Vagina (tissue), 2 donors: ENCODE measurements around the gene MYLIP. TPM values are rescaled to one million over a fixed set of nuclear protein-coding genes. Genes with fewer than 3 reads are reported as not detected.

Experiments used
- DNase-seq, 2 donors: peaks; one replicate each; pipeline ENCODE4 v3.0.0-alpha.2; 2017; ENCODE audit errors: extremely low spot score in 2 of 2
- H3K27ac ChIP-seq: fragments of 200-600 bp; sonication (generic); one replicate; pipeline ENCODE4 v1.5.1; 2019
- H3K27me3 ChIP-seq: fragments of 200-600 bp; sonication (generic); one replicate; pipeline ENCODE4 v1.5.1; 2019
- H3K36me3 ChIP-seq, 2 donors: fragments of 200-600 bp; sonication (generic); one replicate each; pipeline ENCODE4 v1.5.1; 2017 to 2019
- H3K4me1 ChIP-seq: fragments of 200-600 bp; sonication (generic); one replicate; pipeline ENCODE4 v1.5.1; 2019
- H3K4me3 ChIP-seq, 2 donors: fragments of 200-600 bp; sonication (generic); 1 replicate in 1 of 2; 2 replicates in 1 of 2; pipeline ENCODE4 v1.5.1; 2016 to 2019
- H3K9me3 ChIP-seq: fragments of 200-600 bp; sonication (generic); one replicate; pipeline ENCODE4 v1.5.1; 2019
- CTCF ChIP-seq, 3 experiments: fragments of 450-650 bp in 2 of 3; fragments of 200-600 bp in 1 of 3; sonication (generic) in 1 of 3; IDR thresholded peaks; one replicate each; pipeline ENCODE4 v1.5.1; 2017 to 2019; ENCODE audit warnings: antibody characterized with exemption in 3 of 3, mild to moderate bottlenecking in 2 of 3, moderate library complexity in 2 of 3
- POLR2A ChIP-seq, 2 donors: fragments of 450-650 bp; IDR thresholded peaks; one replicate each; pipeline ENCODE4 v1.6.1; 2017; ENCODE audit warnings: antibody characterized with exemption in 2 of 2, mild to moderate bottlenecking in 2 of 2, moderate library complexity in 2 of 2
- POLR2AphosphoS5 ChIP-seq, 2 donors: sonication (generic); formaldehyde crosslinking; IDR thresholded peaks; one replicate each; pipeline ENCODE4 v1.9.0; 2017; ENCODE audit warnings: antibody characterized with exemption in 2 of 2, mild to moderate bottlenecking in 2 of 2, low read depth in 1 of 2; ENCODE audit not compliant: insufficient read depth in 1 of 2
- intact Hi-C: fragments of 100-400 bp; cut with DNase I; formaldehyde crosslinking; loops from one replicate; pipeline ENCODE4 v1.15.1; 2023
- total RNA-seq: library from RNA; depleted of rRNA; stranded (reverse); fragments of >200 nt; gene quantifications from one replicate; pipeline ENCODE4 v1.2.3, GENCODE V29; 2016

MYLIP gene
- total RNA-seq, 1 donor from 2014 or later: 30.7 TPM

- H3K9me3 ChIP-seq: no peaks in the 10 kb centered on the region
- H3K36me3 ChIP-seq: no peaks in the 10 kb centered on the region
- TF ChIP-seq POLR2A (IDR thresholded peaks at IDR 0.05) (no peak), CTCF (IDR thresholded peaks at IDR 0.05) (no peak), POLR2AphosphoS5 (IDR thresholded peaks at IDR 0.05; ENCODE audit: insufficient read depth in 1 of 2, low read depth in 1 of 2) (no peak)
- H3K4me3 ChIP-seq: no peak overlapping the region
- no peaks in the 10 kb centered on the region for H3K27me3 ChIP-seq
- no peak for DNase-seq
- intact Hi-C loops: no loop called here
- no peaks in the 10 kb centered on the region for H3K4me1 ChIP-seq
- no peak overlapping the region for H3K27ac ChIP-seq
Measured at GRCh38 chr6:16166871-16167608, 38.2 kb downstream of the MYLIP start.

GRCh38 chr6:16168121-16168520 lies 39.2 kb downstream of the MYLIP start:
- TF ChIP-seq POLR2A (IDR thresholded peaks at IDR 0.05): no peak
- H3K27ac ChIP-seq: no peak overlapping the region
- intact Hi-C loops: no loop called here

GRCh38 chr6:16168858-16169257 lies 40.0 kb downstream of the MYLIP start:
- TF ChIP-seq POLR2AphosphoS5 (IDR thresholded peaks at IDR 0.05; ENCODE audit: insufficient read depth in 1 of 2, low read depth in 1 of 2): no peak
- no peak for TF ChIP-seq POLR2A (IDR thresholded peaks at IDR 0.05)
- TF ChIP-seq CTCF (IDR thresholded peaks at IDR 0.05): no peak
- H3K27ac ChIP-seq: no peak overlapping the region
- H3K27me3 ChIP-seq: no peaks in the 10 kb centered on the region
- no peaks in the 10 kb centered on the region for H3K4me1 ChIP-seq
- no peaks in the 10 kb centered on the region for H3K9me3 ChIP-seq
- H3K4me3 ChIP-seq: no peak overlapping the region
- H3K36me3 ChIP-seq: no peaks in the 10 kb centered on the region
- no peak for DNase-seq
- intact Hi-C loops: no loop called here

More at GRCh38 chr6:16168121-16168520, 39.2 kb downstream of the MYLIP start:
- Histone ChIP-seq H3K4me3 (no peak overlapping the region), H3K9me3 (no peaks in the 10 kb centered on the region), H3K4me1 (no peaks in the 10 kb centered on the region), H3K36me3 (no peaks in the 10 kb centered on the region), H3K27me3 (no peaks in the 10 kb centered on the region)
- no peak for DNase-seq

GRCh38 chr6:16171400-16171799 lies 42.5 kb downstream of the MYLIP start:
- no peaks in the 10 kb centered on the region for H3K9me3 ChIP-seq
- no peak for DNase-seq
- H3K4me3 ChIP-seq: no peak overlapping the region
- no peak for TF ChIP-seq CTCF (IDR thresholded peaks at IDR 0.05)
- TF ChIP-seq POLR2A (IDR thresholded peaks at IDR 0.05): no peak
- TF ChIP-seq POLR2AphosphoS5 (IDR thresholded peaks at IDR 0.05; ENCODE audit: insufficient read depth in 1 of 2, low read depth in 1 of 2): no peak
- H3K36me3 ChIP-seq: no peaks in the 10 kb centered on the region
- H3K4me1 ChIP-seq: no peaks in the 10 kb centered on the region
- intact Hi-C loops: no loop called here
- H3K27ac ChIP-seq: no peak overlapping the region
- no peaks in the 10 kb centered on the region for H3K27me3 ChIP-seq

GRCh38 chr6:16173167-16173940 lies 44.5 kb downstream of the MYLIP start:
- Histone ChIP-seq H3K4me1 (no peaks in the 10 kb centered on the region), H3K27me3 (no peaks in the 10 kb centered on the region), H3K27ac (no peak overlapping the region), H3K4me3 (no peak overlapping the region), H3K9me3 (no peaks in the 10 kb centered on the region), H3K36me3 (no peaks in the 10 kb centered on the region)
- TF ChIP-seq CTCF (IDR thresholded peaks at IDR 0.05) (no peak), POLR2AphosphoS5 (IDR thresholded peaks at IDR 0.05; ENCODE audit: insufficient read depth in 1 of 2, low read depth in 1 of 2) (no peak), POLR2A (IDR thresholded peaks at IDR 0.05) (no peak)
- no peak for DNase-seq
- intact Hi-C loops: no loop called here
